Activated CD8-positive, alpha-beta memory T cell treated with anti-CD3 and anti-CD28 coated beads, Interleukin-2, amount 50 U/mL, for 24 hours (primary cell): Measurements from ENCODE around the gene PCDHB12.
"Not testable (repeated sequence)": the region's sequence is repeated elsewhere in the genome, so short reads cannot be mapped to it uniquely, and the experiment has no call there.

Experiments used
- DNase-seq: peaks from one replicate; pipeline ENCODE4 v3.0.0-alpha.2; 2020; ENCODE audit errors: extremely low read depth

PCDHB12 gene

DNA sequence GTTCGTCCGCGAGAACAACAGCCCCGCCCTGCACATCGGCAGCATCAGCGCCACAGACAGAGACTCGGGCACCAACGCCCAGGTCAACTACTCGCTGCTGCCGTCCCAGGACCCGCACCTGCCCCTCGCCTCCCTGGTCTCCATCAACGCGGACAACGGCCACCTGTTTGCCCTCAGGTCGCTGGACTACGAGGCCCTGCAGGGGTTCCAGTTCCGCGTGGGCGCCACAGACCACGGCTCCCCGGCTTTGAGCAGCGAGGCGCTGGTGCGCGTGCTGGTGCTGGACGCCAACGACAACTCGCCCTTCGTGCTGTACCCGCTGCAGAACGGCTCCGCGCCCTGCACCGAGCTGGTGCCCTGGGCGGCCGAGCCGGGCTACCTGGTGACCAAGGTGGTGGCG, 1.8 kb downstream of the PCDHB12 start:
- DNase-seq, result not testable (repeated sequence)

DNA sequence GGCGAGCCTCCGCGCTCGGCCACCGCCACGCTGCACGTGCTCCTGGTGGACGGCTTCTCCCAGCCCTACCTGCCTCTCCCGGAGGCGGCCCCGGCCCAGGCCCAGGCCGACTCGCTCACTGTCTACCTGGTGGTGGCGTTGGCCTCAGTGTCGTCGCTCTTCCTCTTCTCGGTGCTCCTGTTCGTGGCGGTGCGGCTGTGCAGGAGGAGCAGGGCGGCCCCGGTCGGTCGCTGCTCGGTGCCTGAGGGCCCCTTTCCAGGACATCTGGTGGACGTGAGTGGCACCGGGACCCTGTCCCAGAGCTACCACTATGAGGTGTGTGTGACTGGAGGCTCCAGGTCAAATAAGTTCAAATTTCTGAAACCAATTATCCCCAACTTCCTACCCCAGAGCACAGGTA, 2.3 kb downstream of the PCDHB12 start:
- not testable (repeated sequence) for DNase-seq

DNA sequence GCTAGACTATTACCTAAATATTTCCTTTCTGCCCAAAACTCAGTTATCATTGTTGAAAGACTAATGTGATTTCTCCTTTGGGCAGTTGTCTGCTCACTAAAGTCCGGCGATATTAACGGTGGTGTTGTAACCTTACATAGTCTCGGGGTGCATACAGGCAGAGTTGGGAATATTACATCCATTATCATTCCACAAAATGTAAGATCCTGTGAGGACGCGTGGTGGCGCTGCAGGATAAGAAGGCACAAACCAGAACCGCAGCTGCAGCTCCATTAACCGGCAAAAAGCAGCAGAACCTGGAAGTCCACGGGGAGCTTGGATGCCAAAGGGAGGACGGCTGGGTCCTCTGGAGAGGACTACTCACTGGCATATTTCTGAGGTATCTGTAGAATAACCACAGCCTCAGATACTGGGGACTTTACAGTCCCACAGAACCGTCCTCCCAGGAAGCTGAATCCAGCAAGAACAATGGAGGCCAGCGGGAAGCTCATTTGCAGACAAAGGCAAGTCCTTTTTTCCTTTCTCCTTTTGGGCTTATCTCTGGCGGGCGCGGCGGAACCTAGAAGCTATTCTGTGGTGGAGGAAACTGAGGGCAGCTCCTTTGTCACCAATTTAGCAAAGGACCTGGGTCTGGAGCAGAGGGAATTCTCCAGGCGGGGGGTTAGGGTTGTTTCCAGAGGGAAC, 5.3 kb downstream of the PCDHB12 start, which contains the start of gene PCDHB13:
TSS of gene PCDHB13 (plus strand) at position 264 of the 684 bp plus-strand sequence. CDS start at position 469, 205 bp downstream.
- not testable (repeated sequence) for DNase-seq

DNA sequence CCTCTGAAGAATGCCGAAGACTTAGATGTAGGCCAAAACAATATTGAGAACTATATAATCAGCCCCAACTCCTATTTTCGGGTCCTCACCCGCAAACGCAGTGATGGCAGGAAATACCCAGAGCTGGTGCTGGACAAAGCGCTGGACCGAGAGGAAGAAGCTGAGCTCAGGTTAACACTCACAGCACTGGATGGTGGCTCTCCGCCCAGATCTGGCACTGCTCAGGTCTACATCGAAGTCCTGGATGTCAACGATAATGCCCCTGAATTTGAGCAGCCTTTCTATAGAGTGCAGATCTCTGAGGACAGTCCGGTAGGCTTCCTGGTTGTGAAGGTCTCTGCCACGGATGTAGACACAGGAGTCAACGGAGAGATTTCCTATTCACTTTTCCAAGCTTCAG, 6.1 kb downstream of the PCDHB12 start:
- DNase-seq, result not testable (repeated sequence)

DNA sequence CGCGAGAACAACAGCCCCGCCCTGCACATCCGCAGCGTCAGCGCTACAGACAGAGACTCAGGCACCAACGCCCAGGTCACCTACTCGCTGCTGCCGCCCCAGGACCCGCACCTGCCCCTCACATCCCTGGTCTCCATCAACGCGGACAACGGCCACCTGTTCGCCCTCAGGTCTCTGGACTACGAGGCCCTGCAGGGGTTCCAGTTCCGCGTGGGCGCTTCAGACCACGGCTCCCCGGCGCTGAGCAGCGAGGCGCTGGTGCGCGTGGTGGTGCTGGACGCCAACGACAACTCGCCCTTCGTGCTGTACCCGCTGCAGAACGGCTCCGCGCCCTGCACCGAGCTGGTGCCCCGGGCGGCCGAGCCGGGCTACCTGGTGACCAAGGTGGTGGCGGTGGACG, 7.0 kb downstream of the PCDHB12 start:
- not testable (repeated sequence) for DNase-seq

DNA sequence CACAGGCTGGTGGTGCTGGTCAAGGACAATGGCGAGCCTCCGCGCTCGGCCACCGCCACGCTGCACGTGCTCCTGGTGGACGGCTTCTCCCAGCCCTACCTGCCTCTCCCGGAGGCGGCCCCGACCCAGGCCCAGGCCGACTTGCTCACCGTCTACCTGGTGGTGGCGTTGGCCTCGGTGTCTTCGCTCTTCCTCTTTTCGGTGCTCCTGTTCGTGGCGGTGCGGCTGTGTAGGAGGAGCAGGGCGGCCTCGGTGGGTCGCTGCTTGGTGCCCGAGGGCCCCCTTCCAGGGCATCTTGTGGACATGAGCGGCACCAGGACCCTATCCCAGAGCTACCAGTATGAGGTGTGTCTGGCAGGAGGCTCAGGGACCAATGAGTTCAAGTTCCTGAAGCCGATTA, 7.5 kb downstream of the PCDHB12 start:
- DNase-seq, result not testable (repeated sequence)

DNA sequence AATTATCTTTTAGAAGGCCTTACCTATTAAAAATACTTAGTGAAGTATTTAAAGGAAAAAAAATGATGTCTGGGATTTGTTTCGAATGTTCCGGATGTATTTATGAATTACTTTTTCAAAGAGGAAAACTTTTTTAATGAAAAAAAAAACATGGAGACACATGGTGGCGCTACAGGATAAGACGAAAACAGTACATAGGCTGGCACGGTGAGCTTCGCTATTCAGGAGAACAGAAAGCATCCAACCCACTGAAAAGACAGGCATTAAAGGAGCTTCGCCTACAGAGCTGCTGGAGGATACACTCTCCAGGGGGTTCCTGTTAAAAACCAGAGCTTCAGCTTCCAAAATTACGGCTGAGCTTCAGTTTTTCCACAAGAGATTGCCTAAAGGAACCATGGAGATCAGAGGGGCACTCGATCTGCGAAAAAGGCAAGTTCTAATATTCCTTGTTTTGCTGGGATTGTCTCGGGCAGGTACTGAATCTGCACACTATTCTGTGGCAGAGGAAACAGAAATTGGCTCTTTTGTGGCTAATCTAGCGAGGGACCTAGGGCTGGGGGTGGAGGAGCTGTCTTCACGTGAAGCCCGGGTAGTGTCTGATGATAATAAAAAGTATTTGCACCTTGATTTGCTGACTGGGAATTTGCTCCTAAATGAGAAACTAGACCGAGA, 14.7 kb downstream of the PCDHB12 start, which contains the start of gene PCDHB14:
TSS of gene PCDHB14 (plus strand) at position 232 of the 672 bp plus-strand sequence. CDS start at position 395, 163 bp downstream.
- no peak for DNase-seq

DNA sequence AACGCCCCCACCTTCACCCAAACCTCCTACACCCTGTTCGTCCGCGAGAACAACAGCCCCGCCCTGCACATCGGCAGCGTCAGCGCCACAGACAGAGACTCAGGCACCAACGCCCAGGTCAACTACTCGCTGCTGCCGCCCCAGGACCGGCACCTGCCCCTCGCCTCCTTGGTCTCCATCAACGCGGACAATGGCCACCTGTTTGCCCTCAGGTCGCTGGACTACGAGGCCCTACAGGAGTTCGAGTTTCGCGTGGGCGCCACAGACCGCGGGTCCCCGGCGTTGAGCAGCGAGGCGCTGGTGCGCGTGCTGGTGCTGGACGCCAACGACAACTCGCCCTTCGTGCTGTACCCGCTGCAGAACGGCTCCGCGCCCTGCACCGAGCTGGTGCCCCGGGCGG, 16.3 kb downstream of the PCDHB12 start:
- DNase-seq, result not testable (repeated sequence)

DNA sequence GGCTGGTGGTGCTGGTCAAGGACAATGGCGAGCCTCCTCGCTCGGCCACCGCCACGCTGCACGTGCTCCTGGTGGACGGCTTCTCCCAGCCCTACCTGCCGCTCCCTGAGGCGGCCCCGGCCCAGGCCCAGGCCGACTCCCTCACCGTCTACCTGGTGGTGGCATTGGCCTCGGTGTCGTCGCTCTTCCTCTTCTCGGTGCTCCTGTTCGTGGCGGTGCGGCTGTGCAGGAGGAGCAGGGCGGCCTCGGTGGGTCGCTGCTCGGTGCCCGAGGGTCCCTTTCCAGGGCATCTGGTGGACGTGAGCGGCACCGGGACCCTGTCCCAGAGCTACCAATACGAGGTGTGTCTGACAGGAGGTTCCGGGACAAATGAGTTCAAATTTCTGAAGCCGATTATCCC, 16.9 kb downstream of the PCDHB12 start:
- DNase-seq, result not testable (repeated sequence)

DNA sequence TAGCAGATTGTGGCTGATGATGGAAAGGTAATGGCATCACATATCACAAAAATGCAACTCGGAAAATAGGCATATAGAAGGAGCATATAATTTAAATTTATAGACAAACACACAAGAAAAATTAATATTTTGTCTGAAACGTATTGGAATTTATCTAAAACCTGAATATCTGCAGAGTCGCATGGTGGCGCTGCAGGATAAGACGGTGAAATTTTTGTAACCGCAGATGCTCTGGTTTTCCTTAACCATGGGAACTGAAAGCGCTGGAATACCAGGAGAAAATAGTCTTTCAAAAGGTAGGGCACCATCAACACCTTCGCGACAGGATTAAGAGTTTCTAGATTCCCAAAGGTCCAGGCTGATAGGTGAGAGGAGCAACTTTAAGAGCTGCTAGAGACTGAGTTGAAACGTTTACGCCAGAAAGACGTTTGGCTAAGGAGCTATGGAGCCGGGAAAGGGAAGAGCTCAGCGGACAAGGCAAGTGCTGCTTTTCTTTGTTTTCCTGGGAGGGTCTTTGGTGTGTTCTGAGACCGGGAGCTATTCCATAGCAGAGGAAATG, 25.7 kb downstream of the PCDHB12 start:
- no peak for DNase-seq

DNA sequence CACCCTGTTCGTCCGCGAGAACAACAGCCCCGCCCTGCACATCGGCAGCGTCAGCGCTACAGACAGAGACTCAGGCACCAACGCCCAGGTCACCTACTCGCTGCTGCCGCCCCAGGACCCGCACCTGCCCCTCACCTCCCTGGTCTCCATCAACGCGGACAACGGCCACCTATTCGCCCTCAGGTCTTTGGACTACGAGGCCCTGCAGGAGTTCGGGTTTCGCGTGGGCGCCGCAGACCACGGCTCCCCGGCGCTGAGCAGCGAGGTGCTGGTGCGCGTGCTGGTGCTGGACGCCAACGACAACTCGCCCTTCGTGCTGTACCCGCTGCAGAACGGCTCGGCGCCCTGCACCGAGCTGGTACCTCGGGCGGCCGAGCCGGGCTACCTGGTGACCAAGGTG, 27.4 kb downstream of the PCDHB12 start:
- DNase-seq, result not testable (repeated sequence)

DNA sequence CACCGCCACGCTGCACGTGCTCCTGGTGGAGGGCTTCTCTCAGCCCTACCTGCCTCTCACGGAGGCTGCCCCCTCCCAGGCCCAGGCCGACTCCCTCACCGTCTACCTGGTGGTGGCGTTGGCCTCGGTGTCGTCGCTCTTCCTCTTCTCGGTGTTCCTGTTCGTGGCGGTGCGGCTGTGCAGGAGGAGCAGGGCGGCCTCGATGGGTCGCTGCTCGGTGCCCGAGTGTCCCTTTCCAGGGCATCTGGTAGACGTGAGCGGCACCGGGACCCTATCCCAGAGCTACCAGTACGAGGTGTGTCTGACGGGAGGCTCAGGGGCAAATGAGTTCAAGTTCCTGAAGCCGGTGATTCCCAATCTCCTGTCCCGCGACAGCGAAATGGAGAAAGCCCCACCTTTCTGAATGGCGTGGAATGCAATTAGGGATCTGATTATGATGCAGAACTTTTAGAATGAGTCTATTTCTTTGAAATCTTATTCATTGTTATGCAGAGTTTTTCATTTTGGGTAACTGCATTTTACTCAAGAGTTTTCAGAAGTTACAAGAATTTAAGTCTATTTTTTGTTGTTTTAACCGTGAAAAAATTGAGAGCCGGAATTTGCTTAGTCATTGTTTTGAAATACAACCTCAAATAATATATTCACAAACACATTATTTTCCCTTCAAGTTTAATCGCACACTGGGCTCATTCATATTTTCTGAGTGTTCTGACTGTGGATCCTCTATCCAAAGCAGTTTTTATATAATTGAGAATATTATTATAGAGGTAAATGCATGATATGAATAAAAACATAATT, 28.2 kb downstream of the PCDHB12 start:
- DNase-seq, result no peak

DNA sequence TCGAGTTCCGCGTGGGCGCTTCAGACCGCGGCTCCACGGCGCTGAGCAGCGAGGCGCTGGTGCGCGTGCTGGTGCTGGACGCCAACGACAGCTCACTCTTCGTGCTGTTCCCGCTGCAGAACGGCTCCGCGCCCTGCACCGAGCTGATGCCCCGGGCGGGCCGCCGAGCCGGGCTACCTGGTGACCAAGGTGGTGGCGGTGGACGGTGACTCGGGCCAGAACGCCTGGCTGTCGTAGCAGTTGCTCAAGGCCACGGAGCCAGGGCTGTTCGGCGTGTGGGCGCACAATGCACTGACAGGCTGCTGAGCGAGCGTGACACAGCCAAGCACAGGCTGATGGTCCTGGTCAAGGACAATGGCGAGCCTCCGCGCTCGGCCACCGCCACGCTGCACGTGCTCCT, 33.0 kb downstream of the PCDHB12 start:
- DNase-seq, result no peak

DNA sequence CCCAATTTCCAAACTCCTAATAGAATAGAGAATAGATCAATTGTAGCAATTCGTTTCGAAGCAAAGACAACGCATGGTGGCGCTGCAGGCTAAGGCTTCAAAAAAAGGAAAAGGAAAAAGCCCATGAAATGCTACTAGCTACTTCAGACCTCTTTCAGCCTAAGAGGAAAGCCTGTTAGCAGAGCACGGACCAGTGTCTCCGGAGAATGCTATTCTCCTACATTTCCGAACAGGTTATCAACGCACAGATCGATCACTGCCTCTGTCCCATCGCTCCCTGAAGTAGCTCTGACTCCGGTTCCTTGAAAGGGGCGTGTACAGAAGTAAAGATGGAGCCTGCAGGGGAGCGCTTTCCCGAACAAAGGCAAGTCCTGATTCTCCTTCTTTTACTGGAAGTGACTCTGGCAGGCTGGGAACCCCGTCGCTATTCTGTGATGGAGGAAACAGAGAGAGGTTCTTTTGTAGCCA, 36.8 kb downstream of the PCDHB12 start, which contains the start of gene PCDHB15:
TSS of gene PCDHB15 (plus strand) at position 146 of the 468 bp plus-strand sequence. CDS start at position 330, 184 bp downstream.
- no peak for DNase-seq

DNA sequence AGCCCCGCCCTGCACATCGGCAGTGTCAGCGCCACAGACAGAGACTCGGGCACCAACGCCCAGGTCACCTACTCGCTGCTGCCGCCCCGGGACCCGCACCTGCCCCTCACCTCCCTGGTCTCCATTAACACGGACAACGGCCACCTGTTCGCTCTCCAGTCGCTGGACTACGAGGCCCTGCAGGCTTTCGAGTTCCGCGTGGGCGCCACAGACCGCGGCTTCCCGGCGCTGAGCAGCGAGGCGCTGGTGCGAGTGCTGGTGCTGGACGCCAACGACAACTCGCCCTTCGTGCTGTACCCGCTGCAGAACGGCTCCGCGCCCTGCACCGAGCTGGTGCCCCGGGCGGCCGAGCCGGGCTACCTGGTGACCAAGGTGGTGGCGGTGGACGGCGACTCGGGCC, 38.5 kb downstream of the PCDHB12 start:
- DNase-seq, result not testable (repeated sequence)

DNA sequence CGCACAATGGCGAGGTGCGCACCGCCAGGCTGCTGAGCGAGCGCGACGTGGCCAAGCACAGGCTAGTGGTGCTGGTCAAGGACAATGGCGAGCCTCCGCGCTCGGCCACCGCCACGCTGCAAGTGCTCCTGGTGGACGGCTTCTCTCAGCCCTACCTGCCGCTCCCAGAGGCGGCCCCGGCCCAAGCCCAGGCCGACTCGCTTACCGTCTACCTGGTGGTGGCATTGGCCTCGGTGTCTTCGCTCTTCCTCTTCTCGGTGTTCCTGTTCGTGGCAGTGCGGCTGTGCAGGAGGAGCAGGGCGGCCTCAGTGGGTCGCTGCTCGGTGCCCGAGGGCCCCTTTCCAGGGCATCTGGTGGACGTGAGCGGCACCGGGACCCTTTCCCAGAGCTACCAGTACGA, 38.9 kb downstream of the PCDHB12 start:
- not testable (repeated sequence) for DNase-seq

DNA sequence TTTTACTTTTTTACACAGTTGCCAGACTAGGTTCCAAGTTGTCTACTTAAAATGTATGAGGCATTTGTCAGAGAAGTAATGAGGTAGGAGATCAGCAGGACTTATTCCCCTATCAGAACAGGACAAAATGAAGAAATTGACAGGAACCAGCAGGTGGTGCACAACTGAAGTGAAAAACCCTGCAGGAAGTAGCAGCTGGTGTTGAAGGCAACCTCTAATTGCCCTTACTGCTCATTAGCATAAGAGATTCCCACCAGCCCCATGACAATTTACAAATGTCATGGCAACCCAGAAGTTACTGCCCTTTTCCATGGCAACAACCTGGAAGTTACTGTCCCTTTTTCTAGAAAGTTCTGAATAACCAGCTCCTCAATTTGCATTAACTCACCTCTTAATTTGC, 42.1 kb downstream of the PCDHB12 start:
- DNase-seq, result no peak

DNA sequence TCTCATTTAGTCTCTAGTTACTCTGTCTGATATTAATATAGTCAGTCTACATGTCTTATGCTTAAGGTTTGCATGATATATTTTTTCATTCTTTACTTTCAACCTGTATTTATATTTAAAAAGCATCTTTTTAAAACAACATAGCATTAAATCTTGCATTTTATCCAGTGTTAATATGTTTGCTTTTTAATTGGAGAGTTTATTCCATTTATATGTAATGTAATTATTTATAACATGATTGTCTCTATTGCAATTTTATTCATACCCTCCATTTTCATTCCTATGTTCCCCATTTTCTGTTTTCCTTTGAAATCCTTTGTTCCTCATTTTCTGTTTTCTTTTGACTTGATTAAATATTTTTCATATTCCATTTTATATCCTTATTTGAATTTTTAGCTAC, 49.9 kb downstream of the PCDHB12 start:
- no peak for DNase-seq

DNA sequence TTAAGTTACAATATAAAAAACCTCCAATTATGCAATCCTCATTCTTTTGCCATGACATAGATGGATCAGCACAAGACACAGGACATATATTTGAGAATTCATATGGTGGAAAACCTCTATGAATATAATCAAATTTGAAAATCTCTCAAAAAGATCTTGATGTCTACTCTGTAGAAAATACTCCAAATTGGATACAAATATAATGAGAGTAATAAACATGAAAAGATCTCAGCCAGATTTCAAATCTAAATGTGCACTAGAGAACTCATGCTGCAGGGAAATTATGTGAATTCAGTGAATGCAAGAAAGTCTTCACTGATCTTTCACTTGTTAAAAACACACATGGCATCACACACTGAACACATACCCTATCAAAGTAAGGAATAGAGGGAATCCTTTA, 50.4 kb downstream of the PCDHB12 start:
- no peak for DNase-seq

DNA sequence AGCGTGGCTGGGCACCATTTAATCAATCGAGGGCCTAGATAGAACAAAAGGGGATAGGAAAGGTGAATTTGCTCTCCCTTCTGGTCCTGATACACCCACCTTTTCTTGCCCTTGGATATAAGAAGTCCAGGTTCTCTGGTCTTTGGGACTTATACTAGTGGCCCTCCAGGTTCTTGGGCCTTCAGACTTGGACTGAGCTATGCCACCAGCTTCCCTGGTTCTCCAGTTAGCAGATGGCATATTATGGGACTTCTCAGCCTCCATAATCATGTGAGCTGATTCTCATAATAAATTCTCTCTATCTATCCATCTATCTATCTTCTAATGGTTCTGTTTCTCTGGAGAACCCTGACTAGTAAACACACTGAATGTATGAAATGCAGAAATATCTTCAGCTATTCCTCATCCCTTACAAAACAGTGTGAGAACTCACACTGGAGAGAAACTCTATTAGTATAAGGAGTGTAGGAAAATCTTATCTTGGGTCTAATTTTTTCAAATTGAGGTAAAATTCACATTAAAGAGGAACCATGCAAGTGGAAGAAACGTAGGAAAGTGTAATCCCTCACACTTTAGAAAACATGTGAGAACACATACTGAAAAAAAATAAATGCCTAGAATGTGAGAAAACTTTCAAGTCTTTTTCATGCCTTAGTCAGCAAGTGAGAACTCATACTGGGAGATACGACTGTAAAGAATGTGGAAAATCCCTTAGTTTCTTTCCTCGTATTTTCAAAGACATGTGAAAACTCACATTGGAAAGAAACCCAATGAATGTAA, 52.1 kb downstream of the PCDHB12 start:
- no peak for DNase-seq

DNA sequence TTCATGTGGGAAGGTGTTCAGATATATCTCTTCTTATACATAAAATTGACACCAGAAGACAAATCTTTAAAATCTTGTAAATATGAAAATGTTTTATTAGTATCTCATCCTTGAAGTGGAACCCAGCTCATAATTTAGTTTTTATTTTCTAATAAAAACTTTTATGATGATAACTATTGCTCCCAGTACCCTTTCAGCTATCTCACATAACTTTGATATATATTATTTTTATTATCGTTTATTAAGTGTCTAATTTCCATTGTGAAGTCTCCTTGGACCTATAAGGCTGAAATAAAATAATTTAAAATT, 52.7 kb downstream of the PCDHB12 start:
- no peak for DNase-seq
